ENCODE measurements around the gene CACNA1E.

GRCh38 chr1:181453541-181454201, 29.6 kb upstream of the CACNA1E start:
- no peak for TF ChIP-seq CTCF (IDR thresholded peaks at IDR 0.05)
- no peak for TF ChIP-seq EZH2 (IDR thresholded peaks at IDR 0.05; ENCODE audit: borderline replicate concordance, insufficient read depth, low read depth, low read length, poor library complexity, severe bottlenecking)
